Measurements from ENCODE around the gene WFDC2.

The WFDC2 gene

DNA sequence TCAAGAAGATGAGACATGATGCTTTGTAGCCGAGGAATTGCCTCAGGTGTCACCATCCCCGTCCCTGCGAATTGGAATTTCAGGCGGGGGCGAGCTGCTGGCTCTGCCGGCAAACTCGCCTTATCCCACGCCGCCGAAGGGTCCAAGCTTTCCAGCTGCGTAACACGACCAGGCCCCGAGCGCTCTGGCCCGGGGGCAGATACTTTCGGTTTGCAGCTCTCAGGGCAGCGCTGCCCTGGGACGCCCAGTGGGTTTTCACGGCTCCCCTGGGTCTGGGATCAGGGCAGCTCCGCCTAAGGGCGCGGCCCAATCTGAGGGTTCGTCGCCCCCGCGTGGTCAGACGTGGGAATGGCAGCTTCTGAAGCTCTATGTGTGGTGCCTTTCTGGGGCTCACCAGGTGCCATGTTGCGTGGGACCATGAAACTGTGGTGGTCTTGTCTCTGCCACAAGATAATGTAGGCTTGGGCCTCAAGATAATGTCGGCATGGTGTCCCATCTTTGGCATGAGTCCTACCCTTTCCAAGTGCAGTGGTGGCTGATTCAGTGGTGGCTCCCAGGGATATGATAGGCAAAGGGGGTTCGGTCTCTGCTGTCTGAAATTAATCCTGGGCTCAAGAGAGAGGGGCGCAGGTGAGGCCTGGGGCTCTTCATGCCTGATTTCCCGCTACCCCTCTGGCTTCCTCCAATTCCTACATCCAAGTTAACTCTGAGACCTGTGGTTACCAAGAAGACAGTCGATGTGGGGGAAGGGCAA is 32.6 kb upstream of the WFDC2 start:
- TF ChIP-seq POLR2A (IDR thresholded peaks at IDR 0.05; ENCODE audit: low read depth, low read length) (no peak), POLR2AphosphoS5 (IDR thresholded peaks at IDR 0.05; ENCODE audit: low read depth, low read length) (no peak), TAF1 (IDR thresholded peaks at IDR 0.05; ENCODE audit: borderline replicate concordance, low read depth, low read length) (no peak)
- peak; percentile 74 for DNase-seq (ENCODE audit: insufficient read length)
- FAIRE-seq = peak; percentile 85

DNA sequence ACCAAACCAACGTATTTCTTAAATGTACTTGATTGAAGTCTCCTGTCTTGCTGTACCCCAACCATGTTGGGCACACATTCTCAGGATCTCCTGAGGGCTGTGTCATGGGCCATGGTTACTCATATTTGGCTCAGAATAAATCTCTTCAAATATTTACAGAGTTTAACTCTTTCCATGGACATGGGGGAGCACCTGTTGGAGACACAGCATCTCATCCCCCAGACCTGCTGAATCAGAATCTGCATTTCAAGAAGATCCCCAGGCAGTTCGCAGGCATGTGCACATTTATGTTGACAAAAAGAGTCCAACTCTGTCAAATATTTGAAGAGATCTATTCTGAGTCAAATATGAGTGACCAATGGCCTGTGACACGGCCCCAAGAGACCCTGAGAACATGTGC is 29.1 kb upstream of the WFDC2 start:
- FAIRE-seq (no peak), DNase-seq (ENCODE audit: insufficient read length) (no peak)
- TF ChIP-seq POLR2AphosphoS5 (IDR thresholded peaks at IDR 0.05; ENCODE audit: low read depth, low read length) = no peak
- TF ChIP-seq TAF1 (IDR thresholded peaks at IDR 0.05; ENCODE audit: borderline replicate concordance, low read depth, low read length) = no peak
- TF ChIP-seq POLR2A (IDR thresholded peaks at IDR 0.05; ENCODE audit: low read depth, low read length) = no peak

DNA sequence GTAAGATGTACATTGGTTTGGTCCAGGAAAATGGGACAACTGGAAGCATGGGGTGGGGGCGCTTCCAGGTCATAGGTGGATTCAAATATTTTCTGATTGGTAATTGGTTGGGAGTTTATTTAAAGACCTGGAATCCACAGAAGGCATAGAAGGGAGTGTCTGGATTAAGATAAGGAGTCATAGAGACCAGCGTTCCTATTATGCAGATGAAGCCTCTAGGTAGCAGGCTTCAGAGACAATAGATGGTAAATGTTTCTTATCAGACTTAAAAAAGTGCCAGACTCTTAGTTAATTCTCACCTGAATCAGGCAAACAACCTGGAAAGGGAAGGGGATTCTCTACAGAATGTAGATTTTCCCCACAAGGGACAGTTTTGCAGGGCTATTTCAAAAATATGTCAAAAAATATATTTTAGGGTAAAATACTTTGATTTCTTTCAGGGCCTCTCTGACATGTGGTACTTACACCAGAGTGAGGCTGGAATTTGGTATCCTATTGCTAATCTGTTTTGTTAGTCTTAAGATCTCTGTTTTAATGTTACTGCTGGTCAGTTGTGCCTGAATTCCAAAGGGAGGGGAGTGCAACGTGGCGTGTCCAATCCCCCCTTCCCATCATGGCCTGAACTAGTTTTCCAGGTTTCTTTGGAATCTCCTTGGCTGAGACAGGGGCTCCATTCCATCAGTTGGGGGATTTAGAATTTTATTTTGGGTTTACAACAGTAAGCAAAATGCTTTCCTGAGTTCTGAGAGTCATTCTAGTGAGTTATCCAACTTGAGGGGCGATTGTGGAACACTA is 28.5 kb upstream of the WFDC2 start:
- FAIRE-seq (no peak), DNase-seq (ENCODE audit: insufficient read length) (no peak)
- TF ChIP-seq TAF1 (IDR thresholded peaks at IDR 0.05; ENCODE audit: borderline replicate concordance, low read depth, low read length) (no peak), POLR2AphosphoS5 (IDR thresholded peaks at IDR 0.05; ENCODE audit: low read depth, low read length) (no peak), POLR2A (IDR thresholded peaks at IDR 0.05; ENCODE audit: low read depth, low read length) (no peak)

DNA sequence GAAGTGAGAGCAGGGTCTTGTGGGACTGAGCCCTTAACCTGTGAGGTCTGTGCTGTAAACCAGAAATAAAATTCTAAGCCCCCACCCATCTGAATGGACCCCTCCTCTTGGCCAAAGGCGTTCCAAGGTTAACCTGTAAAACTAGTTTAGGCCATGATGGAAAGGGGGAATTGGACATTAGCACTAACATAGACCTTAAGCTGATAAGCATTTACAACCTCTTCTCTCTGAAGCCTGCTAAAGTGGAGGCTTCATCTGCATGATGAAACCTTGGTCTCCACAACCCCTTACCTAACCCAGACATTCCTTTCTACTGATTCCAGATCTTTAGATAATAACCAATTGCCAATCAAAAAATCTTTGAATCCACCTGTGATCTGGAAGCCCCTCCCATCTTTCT is 27.8 kb upstream of the WFDC2 start:
- no peak for FAIRE-seq
- DNase-seq (ENCODE audit: insufficient read length) = no peak
- TF ChIP-seq POLR2A (IDR thresholded peaks at IDR 0.05; ENCODE audit: low read depth, low read length) (no peak), TAF1 (IDR thresholded peaks at IDR 0.05; ENCODE audit: borderline replicate concordance, low read depth, low read length) (no peak), POLR2AphosphoS5 (IDR thresholded peaks at IDR 0.05; ENCODE audit: low read depth, low read length) (no peak)

DNA sequence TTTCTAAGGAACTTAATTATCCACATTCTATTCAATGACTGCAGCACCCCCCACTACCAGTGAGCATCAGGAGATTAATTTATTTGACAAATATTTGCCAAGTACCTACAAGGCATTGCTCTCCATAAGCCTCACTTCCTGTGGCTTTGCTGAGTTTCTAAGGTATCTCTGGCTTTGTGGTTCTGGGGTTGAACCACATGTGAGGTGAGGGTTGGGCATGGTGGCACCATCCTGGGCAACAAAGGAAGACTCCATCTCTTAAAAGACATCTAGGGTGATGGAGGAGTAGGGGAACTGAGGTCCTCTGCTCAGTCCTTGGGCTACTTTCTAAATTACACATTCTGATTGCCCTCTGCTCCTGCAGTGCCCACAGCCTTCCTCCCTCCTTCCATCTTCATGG is 25.5 kb upstream of the WFDC2 start:
- FAIRE-seq = no peak
- no peak for DNase-seq (ENCODE audit: insufficient read length)

DNA sequence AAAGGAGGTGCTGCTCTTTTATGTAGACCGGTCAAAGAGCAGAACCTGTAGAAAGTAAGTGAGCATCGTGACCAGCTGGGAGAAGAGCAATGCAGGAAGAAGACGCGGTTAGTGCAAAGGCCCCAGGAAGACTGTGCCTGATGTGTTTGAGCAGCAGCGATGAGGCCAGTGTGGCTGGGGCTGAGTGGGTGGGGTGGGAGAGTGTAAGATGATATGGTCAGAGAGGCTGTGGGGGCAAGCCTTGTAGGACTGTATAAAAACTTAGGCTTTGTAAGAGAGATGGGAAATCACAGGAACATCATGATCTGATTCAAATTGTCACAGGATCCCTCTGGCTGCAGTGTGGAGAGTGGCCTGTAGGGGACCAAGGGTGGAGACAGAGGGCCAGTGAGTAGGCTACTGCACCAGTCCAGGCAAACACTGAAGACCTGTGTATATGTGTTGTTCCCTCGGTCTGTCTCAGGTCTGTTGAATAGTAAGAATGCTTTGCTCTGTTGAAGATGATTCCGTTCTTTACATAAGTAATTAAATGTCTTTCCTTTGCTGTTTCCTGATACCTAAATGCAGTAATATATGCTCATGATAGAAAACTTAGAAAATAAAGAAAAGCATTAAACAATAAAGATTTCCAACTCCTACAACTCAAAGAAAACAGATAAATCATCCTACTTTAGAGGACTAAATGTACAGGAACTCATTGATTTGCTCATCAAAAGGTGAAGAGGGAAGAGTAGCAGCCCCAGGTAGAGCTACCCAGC is 23.6 kb upstream of the WFDC2 start:
- FAIRE-seq (peak; percentile 36), DNase-seq (ENCODE audit: insufficient read length) (no peak)
- TF ChIP-seq POLR2A (IDR thresholded peaks at IDR 0.05; ENCODE audit: low read depth, low read length) (no peak), POLR2AphosphoS5 (IDR thresholded peaks at IDR 0.05; ENCODE audit: low read depth, low read length) (no peak)

More for the DNA sequence above, 25.5 kb upstream of the WFDC2 start:
- TF ChIP-seq TAF1 (IDR thresholded peaks at IDR 0.05; ENCODE audit: borderline replicate concordance, low read depth, low read length) (no peak), POLR2A (IDR thresholded peaks at IDR 0.05; ENCODE audit: low read depth, low read length) (no peak), POLR2AphosphoS5 (IDR thresholded peaks at IDR 0.05; ENCODE audit: low read depth, low read length) (no peak)

DNA sequence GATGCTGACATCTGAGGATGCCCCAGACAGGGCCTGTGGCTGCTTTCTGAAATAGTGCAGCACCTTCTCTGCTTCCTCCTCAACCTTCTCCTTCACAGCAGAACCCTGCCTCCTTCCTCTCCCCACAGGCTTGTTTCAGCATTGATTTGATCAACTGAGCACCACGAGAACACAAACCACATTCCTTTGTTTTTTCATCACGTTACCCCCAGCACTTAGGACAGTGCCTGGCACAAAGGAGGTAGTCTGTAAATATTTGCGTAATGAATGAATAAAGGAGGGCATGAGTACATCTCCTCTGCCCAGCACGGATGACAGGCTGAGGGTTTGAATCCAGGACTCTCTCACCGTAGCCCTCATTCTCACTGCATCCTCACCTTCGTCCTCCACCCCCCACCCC is 21.3 kb upstream of the WFDC2 start:
- TF ChIP-seq POLR2AphosphoS5 (IDR thresholded peaks at IDR 0.05; ENCODE audit: low read depth, low read length) = no peak
- TF ChIP-seq POLR2A (IDR thresholded peaks at IDR 0.05; ENCODE audit: low read depth, low read length) = no peak
- TF ChIP-seq TAF1 (IDR thresholded peaks at IDR 0.05; ENCODE audit: borderline replicate concordance, low read depth, low read length) = no peak
- DNase-seq (ENCODE audit: insufficient read length) (no peak), FAIRE-seq (no peak)

DNA sequence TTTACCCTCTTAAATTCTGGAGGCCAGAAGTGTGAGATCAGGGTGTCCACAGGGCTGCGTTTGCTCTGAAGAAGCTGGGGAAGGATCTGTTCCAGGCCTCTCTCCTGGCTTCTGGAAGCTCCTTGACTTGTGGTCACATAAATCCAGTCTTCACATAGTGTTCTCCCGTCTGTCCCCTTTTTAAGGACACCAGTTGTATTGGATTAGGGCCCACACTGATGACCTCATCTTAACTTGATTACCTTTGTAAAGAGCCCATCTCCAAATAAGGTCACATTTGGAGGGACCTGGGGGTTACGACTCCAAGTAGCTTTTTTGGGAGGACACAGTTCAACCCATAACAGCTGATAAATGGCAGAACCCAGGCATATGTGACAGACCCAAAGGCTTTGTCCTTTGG is 20.0 kb upstream of the WFDC2 start:
- no peak for DNase-seq (ENCODE audit: insufficient read length)
- no peak for TF ChIP-seq TAF1 (IDR thresholded peaks at IDR 0.05; ENCODE audit: borderline replicate concordance, low read depth, low read length)
- no peak for TF ChIP-seq POLR2A (IDR thresholded peaks at IDR 0.05; ENCODE audit: low read depth, low read length)
- TF ChIP-seq POLR2AphosphoS5 (IDR thresholded peaks at IDR 0.05; ENCODE audit: low read depth, low read length) = no peak
- no peak for FAIRE-seq

DNA sequence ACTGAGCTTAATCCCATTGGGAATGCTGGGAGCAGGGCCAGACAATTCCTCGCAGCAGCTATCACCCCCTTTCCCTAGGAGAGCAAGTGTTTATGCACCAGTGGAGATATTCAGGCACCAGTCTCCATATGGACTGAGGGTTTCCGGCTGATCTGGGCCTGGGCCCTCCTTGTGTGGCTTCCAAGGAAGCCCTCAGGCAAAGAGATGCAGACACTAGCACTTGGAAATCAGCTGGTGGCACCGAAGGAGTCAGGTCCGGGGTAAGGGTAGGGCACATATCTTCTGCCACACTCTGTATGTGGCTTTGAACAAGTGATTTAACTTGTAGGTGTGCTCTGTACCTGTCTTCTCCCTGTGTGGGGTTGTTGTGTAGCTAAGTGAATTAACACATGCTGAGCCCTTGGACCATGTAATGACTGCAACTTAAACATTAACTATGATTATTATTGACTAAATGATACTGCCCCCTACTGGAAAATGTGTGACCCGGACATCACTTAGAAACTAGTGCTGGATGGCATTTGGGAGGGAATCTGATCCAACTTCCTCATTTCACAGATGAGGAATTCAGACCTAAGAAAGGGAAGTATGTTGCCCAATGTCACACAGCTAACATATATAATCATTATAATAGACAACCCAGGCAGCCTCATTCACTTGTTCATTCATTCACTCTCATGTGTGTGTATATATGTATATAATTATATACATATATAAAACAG is 19.3 kb upstream of the WFDC2 start:
- TF ChIP-seq TAF1 (IDR thresholded peaks at IDR 0.05; ENCODE audit: borderline replicate concordance, low read depth, low read length) = no peak
- no peak for TF ChIP-seq POLR2A (IDR thresholded peaks at IDR 0.05; ENCODE audit: low read depth, low read length)
- TF ChIP-seq POLR2AphosphoS5 (IDR thresholded peaks at IDR 0.05; ENCODE audit: low read depth, low read length) = no peak
- DNase-seq (ENCODE audit: insufficient read length) (no peak), FAIRE-seq (no peak)

DNA sequence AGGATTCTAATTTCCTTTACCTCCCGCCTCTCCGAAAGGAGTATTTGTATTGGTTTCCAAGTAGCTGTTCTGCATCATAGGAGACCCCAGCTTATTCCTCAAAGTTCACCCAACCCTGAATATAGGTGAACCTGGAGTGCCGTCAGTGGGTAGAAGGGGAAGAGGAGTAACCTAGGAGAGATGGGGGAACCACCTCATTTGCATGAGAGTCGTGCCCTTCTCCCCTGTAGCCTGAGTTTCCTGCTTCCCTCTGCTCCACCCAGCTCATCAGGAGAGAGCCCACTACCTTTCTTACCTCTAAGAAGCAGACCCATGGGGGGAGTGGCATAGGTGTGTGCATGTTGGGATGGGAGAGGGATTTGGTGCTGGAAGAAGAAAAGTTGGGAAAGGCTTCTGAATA is 17.3 kb upstream of the WFDC2 start:
- TF ChIP-seq POLR2A (IDR thresholded peaks at IDR 0.05; ENCODE audit: low read depth, low read length) = no peak
- TF ChIP-seq TAF1 (IDR thresholded peaks at IDR 0.05; ENCODE audit: borderline replicate concordance, low read depth, low read length) = no peak
- no peak for TF ChIP-seq POLR2AphosphoS5 (IDR thresholded peaks at IDR 0.05; ENCODE audit: low read depth, low read length)
- FAIRE-seq (no peak), DNase-seq (ENCODE audit: insufficient read length) (no peak)

Data from GM12892 (cell line).